ENCODE results near the gene PELI1.

PELI1 gene

DNA sequence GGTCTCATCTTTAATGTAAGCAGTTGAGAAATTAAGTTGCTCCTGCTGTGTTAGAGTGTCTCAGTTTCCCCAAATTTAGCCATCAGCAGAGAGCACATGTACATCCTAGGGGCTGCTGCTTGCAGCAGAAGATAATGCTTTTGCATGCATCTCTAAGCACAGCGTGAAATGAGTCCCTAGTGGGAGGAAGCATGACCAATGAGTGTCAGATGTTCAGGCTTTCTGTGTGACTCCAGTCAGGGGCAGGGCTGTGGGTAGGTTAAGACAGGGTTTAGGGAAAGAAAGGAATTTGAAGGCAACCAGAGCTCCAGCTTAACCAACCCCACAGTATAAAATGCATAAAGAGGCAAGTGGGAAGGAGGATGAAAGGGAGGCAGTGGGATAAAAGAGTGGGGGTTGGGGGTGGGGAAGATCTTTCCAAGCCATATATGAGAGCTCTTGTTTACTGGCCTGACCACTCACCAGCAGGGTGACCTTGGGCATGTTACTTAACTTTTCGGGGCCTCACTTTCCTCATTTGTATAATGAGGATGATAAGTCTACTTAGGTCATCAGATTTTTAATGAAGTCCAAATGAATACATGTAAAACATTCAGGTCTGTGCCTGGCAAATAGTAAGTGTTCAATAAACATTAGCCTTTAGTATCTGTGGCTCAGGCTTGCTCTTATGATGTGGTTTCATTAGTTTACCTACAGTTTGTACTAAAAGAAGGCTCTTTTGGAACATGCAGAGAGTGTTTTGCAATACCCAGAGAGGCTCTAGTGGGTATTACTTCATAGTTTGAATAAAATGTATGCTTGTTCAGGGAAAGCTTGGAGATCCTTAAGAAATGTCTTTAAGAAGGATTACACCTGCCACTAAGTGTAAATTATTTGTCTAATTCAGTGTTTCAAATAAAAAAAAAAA lies 42.7 kb upstream of the PELI1 start:
- TF ChIP-seq, protein P1, sequence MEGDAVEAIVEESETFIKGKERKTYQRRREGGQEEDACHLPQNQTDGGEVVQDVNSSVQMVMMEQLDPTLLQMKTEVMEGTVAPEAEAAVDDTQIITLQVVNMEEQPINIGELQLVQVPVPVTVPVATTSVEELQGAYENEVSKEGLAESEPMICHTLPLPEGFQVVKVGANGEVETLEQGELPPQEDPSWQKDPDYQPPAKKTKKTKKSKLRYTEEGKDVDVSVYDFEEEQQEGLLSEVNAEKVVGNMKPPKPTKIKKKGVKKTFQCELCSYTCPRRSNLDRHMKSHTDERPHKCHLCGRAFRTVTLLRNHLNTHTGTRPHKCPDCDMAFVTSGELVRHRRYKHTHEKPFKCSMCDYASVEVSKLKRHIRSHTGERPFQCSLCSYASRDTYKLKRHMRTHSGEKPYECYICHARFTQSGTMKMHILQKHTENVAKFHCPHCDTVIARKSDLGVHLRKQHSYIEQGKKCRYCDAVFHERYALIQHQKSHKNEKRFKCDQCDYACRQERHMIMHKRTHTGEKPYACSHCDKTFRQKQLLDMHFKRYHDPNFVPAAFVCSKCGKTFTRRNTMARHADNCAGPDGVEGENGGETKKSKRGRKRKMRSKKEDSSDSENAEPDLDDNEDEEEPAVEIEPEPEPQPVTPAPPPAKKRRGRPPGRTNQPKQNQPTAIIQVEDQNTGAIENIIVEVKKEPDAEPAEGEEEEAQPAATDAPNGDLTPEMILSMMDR (IDR thresholded peaks at IDR 0.05; ENCODE audit: low read depth, low read length), result no peak
- no peak for DNase-seq (ENCODE audit: extremely low read depth, low read depth)

GRCh38 chr2:64179582-64180321 lies 35.5 kb upstream of the PELI1 start:
- no peak for DNase-seq (ENCODE audit: extremely low read depth, low read depth)
- TF ChIP-seq, protein P1 (IDR thresholded peaks at IDR 0.05; ENCODE audit: low read depth, low read length), result no peak

DNA sequence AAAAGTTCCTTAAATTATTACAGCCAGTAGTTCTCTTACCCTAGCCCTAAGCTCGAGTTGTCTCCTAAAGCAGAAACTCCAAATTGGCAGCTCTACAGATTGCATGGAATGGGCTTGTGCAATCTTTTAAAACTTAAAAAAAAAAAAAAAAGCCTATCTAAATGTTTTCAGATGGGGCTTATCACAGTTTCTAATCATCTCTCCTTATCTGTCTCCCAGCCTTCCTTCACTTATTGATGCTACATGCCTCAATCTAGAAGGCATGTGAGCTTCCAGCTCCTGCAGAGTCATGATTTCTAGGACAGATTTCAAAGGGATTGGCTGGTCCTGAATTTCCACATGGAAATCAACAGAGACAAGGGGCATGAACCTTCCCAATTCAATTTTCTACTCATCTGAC lies 33.1 kb upstream of the PELI1 start:
- TF ChIP-seq, protein P1 (IDR thresholded peaks at IDR 0.05; ENCODE audit: low read depth, low read length), result no peak
- peak; percentile 18 for DNase-seq (ENCODE audit: extremely low read depth, low read depth)

- TF ChIP-seq, protein P1 (IDR thresholded peaks at IDR 0.05; ENCODE audit: low read depth, low read length), result no peak
- DNase-seq (ENCODE audit: extremely low read depth, low read depth), result no peak
These were observed 31.4 kb upstream of the PELI1 start for GRCh38 chr2:64175419-64176197.

GRCh38 chr2:64173156-64174135 lies 29.2 kb upstream of the PELI1 start:
- no peak for DNase-seq (ENCODE audit: extremely low read depth, low read depth)
- TF ChIP-seq, protein P1 (IDR thresholded peaks at IDR 0.05; ENCODE audit: low read depth, low read length), result no peak

- TF ChIP-seq, protein P1 (IDR thresholded peaks at IDR 0.05; ENCODE audit: low read depth, low read length), result no peak
- DNase-seq (ENCODE audit: extremely low read depth, low read depth), result no peak
These were observed 24.5 kb upstream of the PELI1 start for GRCh38 chr2:64168756-64169155.

All from AG09319 (cell line).